Posterior cingulate gyrus (tissue), 11 donors: ENCODE measurements around the gene SLC2A4.

Source experiments
- DNase-seq, 10 donors: peaks; one replicate each; pipeline versions ENCODE4 v3.0.0 to v3.0.0-alpha.2; 2020 to 2021; ENCODE audit warnings: mixed read lengths in 3 of 10
- intact Hi-C: fragments of 100-400 bp; cut with DNase I; formaldehyde crosslinking; loops from one replicate; pipeline ENCODE4 v1.15.1; 2023

Gene SLC2A4

DNA sequence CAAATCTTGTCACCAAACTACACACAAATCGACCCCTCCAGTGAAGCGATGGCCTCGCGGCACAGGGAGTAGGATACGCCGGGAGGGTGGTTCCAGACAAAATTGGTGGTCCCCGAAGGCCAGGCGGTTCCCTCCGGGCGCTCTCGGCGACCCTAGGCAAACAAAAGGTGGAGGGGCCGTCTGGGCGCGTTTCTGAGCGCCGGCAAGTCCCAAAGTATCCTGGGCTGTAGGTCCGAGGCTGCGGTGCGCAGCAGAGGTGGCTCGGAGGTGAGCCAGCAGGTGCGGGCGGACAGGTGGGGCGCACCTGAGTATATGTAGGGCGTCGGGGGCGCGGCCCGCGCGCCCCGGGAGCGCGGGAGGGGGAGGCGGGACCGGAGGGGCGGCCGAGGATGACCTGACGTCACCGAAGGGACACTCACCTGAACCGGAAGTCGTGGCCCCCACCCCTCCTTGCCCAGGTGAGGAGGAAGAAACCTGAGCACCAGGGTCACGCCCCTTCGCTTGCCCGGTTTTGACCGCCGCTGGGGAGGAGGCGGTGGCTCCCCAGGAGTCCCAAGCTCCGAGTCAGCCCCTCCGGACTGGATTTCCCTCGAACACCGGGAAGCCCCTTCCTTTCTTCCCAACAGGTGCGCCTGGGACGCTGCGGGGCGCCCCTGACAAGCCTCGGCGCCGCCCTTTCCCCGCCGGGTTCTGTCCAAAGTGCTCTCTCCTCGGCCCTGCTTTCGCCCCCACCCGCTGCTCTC is 19.2 kb upstream of the SLC2A4 start, which contains the start of gene CLDN7:
TSS of gene CLDN7 (minus strand) at position 287 of the 743 bp plus-strand sequence. CDS start 435 bp downstream, outside the sequence.
- intact Hi-C loops = no loop called here
- DNase-seq = peak in 2 of 10 donors; percentile 66 to 73

GRCh38 chr17:7262935-7263800 is 18.4 kb upstream of the SLC2A4 start:
- DNase-seq = peak in 2 of 10 donors; percentile 25 to 61
- intact Hi-C loops = no loop called here

- DNase-seq = no peak
- intact Hi-C loops = no loop called here
Measured at GRCh38 chr17:7263801-7264078, 17.8 kb upstream of the SLC2A4 start.

DNA sequence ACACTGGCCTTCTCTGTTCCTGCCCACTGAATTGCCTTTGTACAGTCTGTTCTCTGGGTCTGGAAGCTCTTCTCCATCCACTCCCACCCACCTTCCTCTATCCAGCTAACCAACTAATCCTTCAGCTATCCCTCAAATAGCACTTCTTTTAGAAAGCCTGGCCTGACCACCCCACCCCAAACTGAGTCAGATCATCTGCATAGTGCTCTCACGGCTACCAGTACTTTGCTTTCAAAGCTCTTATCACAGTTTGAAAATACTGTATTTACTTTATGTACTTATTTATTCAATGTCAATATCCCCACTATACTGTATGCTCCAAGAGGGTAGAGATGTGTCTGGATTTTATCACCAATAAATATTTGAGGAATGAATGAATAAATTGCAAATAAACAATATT is 14.7 kb upstream of the SLC2A4 start:
- peak in 1 of 10 donors; percentile 51 for DNase-seq

DNA sequence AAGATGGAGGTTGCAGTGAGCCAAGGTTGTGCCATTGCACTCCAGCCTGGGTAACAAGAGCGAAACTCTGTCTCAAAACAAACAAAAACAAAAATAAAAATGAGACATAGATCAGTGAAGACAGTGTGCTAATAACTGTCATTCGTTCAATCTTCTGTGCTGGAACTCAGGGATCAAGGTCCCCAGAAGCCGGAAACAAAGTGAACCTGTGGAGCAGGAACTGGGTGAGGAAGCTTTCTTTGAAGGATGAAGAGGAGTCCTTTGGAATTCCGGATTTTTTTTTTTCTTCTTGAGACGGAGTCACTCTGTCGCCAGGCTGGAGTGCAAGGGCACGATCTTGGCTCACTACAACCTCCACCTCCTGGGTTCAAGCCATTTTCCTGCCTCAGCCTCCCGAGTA is 2.1 kb upstream of the SLC2A4 start:
- intact Hi-C loops = no loop called here
- no peak for DNase-seq

More for the DNA sequence above, 14.7 kb upstream of the SLC2A4 start:
- intact Hi-C loops = no loop called here

DNA sequence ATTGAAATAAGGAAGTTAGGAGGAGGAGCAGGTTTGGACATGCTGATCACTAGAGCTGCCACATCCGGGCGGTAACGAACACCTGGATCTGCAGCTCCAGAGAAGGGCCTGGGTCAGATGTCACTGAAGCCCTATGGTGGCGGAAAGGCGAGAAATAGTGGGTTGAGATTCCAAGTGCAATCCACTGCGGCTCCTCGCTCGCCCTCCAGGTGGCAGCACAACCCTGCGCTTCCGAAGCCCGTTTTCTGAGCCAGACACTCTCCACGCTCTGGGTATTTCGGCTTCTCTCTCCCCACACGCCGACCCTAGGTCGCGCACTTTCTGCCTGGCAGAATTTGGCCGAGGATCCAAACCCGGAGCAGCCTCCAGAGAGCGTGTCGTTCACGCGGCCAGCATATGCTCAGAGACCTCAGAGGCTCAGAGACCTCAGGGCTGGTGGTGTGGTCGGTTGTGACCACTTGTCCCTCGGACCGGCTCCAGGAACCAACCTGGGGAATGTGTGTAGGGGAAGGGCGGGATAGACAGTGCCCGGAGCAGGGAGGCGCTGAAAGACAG is 922 bp upstream of the SLC2A4 start:
- DNase-seq = peak; percentile 61 to 97 (median 80)
- intact Hi-C loops = loop anchor here (1.0 kb wide), 1 partner anchor 16 kb away; no protein-coding TSS in a partner anchor

DNA sequence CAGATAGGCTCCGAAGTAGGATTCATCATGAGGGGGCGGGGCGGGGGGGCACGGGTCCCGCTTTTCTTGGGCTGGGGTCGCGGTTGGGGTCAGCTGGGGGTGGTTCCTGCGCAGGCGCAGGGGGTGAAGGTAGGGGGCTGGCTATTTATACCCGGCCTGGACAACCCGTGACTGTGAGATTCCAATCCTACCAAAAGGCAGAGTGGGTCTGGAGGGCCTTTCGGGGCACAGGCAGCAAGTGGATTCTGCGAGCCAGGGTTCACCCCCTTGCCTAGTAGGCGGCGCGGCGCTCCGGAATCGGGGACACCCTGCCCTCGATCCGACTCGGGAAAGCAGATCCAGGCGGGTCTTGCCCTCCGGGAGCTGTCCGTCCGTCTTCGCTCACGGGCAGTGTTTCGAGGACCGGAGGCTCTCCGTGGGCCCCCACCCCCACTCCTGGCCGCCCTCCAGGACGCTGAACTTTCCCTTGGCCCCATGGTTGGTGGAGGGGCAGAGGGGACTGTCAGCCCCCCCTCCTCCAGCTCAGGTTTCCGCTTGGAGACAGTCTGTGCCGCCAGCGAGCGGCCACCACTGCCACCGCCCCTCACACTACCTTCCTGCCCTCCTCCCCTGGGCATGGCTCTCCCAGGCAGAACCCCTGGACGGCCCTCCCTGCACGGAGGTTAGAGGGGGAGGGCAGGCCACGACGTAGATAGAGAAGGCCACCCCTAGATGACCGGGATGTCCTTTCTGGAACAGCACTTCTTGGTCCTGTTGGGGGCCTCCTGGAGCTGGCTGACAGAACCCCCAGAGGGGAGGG is 634 bp downstream of the SLC2A4 start:
- peak in 1 of 10 donors; percentile 49 for DNase-seq
- intact Hi-C loops = no loop called here

DNA sequence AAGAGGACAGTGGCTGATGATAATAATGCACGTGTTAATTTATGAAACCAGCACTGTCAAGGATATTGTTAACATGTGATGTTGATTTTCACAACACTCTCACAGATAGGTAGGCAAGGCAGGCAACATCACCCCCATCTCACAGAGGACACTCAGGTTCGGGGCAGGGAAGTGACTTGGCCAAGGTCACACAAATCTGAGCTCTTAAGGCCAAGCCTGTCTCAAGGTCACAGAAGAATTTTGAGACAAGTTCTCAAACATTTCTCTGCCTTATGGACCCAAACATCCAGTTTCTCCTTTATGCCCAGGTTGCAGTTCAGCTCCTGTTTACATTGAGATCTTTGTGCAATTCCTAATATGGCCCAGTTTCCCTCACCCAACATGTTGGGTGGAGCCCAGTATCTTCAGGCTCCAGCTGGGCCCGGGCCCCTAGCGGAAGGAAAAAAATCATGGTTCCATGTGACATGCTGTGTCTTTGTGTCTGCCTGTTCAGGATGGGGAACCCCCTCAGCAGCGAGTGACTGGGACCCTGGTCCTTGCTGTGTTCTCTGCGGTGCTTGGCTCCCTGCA is 1.3 kb downstream of the SLC2A4 start:
- DNase-seq = peak in 1 of 10 donors; percentile 22
- intact Hi-C loops = no loop called here

GRCh38 chr17:7283471-7284216 is 2.1 kb downstream of the SLC2A4 start:
- DNase-seq = no peak
- intact Hi-C loops = no loop called here

DNA sequence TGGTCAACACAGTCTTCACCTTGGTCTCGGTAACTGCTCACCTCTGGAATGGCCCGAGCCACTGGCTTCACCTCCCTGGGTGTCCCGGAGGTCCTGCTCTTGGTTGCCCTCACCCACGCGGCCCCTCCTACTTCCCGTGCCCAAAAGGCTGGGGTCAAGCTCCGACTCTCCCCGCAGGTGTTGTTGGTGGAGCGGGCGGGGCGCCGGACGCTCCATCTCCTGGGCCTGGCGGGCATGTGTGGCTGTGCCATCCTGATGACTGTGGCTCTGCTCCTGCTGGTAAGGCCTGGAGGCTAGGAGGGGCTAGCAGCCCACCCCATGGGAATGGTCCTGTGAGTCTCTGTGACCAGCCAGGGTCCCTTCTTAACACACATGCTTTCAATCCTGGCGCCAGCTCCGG is 3.4 kb downstream of the SLC2A4 start:
- DNase-seq = no peak
- intact Hi-C loops = no loop called here

GRCh38 chr17:7285679-7286078 is 4.2 kb downstream of the SLC2A4 start:
- peak in 1 of 10 donors; percentile 52 for DNase-seq
- intact Hi-C loops = no loop called here

GRCh38 chr17:7289256-7290032 is 7.9 kb downstream of the SLC2A4 start:
- intact Hi-C loops = no loop called here

GRCh38 chr17:7290166-7290565 is 8.6 kb downstream of the SLC2A4 start:
- intact Hi-C loops = no loop called here
- no peak for DNase-seq

More at GRCh38 chr17:7289256-7290032, 7.9 kb downstream of the SLC2A4 start:
- DNase-seq = no peak

DNA sequence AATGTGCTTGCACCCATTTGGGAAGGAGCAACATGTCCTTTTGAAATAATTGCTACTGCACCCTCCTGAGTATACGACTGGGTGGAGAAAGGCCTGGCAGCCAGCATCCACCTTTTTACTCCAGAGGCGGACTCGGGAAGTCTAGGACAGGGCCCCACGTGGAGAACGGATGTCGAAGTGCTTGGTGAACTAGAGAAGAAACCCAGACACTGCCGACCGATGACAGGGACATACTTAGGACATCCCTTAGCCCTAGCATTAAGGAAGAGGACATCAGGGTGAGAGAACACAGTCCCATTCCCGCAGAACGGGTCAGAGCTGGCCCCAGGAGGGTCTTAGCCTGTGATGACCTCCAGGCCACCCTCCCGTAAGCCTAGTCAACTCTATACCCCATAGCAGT is 9.2 kb downstream of the SLC2A4 start:
- peak in 1 of 10 donors; percentile 54 for DNase-seq
- intact Hi-C loops = no loop called here

- DNase-seq = peak in 2 of 10 donors; percentile 16 to 26
- intact Hi-C loops = no loop called here
Measured at GRCh38 chr17:7292194-7292593, 10.7 kb downstream of the SLC2A4 start.

DNA sequence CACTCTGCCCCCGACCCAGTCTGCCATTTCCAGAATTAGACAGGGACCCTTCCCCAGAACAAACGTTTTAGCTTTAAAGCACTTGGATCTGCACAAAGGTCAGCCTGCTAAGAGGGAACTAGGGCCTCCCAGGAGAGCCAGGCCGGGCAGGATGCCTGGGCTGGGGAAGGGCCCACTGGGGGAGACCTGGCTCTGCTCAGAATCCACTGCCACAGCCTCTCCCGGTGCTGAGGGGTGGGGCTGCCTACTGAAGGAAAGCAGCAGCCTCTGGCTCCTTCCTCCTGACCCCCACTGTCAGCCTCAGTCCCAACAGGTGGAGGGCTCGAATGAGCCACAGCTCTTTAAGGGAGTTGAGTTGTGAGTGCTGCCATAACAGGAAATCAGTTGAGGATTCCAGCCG is 11.2 kb downstream of the SLC2A4 start:
- intact Hi-C loops = no loop called here
- peak in 2 of 10 donors; percentile 55 to 75 for DNase-seq

DNA sequence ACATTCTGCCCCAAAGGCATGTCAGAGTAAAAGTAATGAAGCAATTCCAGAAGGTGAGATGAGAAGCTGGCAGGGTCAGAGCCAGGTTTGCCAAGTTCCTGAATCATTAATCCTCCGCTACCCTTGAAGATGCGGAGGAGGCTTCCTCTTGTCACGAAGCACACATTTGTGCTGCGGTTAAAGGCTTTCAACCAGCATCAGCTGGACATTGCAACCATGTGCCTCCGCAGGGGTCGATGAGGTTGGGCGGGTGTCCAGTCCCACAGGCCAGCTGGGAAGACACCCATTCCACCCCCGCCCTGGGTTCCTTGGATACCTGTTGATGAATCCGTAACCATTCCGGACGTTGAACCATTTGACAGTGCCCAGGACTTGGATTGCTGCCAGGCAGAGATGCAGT is 11.6 kb downstream of the SLC2A4 start:
- intact Hi-C loops = no loop called here

GRCh38 chr17:7293816-7294613 is 12.5 kb downstream of the SLC2A4 start:
- DNase-seq = peak in 2 of 10 donors; percentile 64 to 66
- intact Hi-C loops = no loop called here

More for the DNA sequence above, 11.6 kb downstream of the SLC2A4 start:
- DNase-seq = peak in 2 of 10 donors; percentile 30 to 36
